ENCODE data around the gene BCL2A1.
"Not testable (repeated sequence)": the region's sequence is repeated elsewhere in the genome, so short reads cannot be mapped to it uniquely, and the experiment has no call there.

The BCL2A1 gene

GRCh38 chr15:79919749-79920511 is 51.1 kb downstream of the BCL2A1 start:
- DNase-seq, result no peak

GRCh38 chr15:79919090-79919748 is 51.8 kb downstream of the BCL2A1 start:
- DNase-seq, result no peak

GRCh38 chr15:79918278-79918677 is 52.7 kb downstream of the BCL2A1 start:
- no peak for DNase-seq

- no peak for DNase-seq
Observed at GRCh38 chr15:79916502-79917132, 54.4 kb downstream of the BCL2A1 start.

GRCh38 chr15:79915776-79916501 is 55.1 kb downstream of the BCL2A1 start:
- DNase-seq, result not testable (repeated sequence)

GRCh38 chr15:79914728-79915127 is 56.3 kb downstream of the BCL2A1 start:
- DNase-seq, result no peak
